Caco-2 (cell line): Measurements from ENCODE around the gene LRRC19. TPM values are rescaled to one million over a fixed set of nuclear protein-coding genes. Genes with fewer than 3 reads are reported as not detected.

Experiments
- BruUV-seq: library from RNA; stranded (reverse); fragments of 400-500 nt; replicated peaks from 2 replicates; lab custom pipeline; 2021; lab: Mats Ljungman, UMichigan
- CTCF ChIA-PET: fragments of 300-600 bp; sonication (Branson Sonifier 250); formaldehyde crosslinking; loops from one replicate; lab custom pipeline; 2022; ENCODE audit warnings: antibody characterized with exemption; lab: Charles Lee
- POLR2A ChIA-PET: fragments of 300-600 bp; sonication (Branson Sonifier 250); formaldehyde crosslinking; loops from one replicate; lab custom pipeline; 2022; ENCODE audit warnings: antibody characterized with exemption; lab: Charles Lee
- DNase-seq, 2 experiments: peaks; one replicate each; pipeline versions ENCODE4 v3.0.0 to v3.0.0-alpha.2; 2020 to 2022
- H3K27me3 ChIP-seq: replicated peaks from 2 replicates; pipeline ENCODE4 v1.6.0; 2011; ENCODE audit warnings: low read length; ENCODE audit not compliant: control insufficient read depth, insufficient read depth
- H3K36me3 ChIP-seq: 2 replicates; pipeline ENCODE4 v1.5.1; 2011; ENCODE audit warnings: low read length; ENCODE audit not compliant: control insufficient read depth, insufficient read depth
- H3K4me1 ChIP-seq: fragments of 250-450 bp; sonication (Bioruptor Pico); 2 replicates; pipeline ENCODE4 v1.5.1; 2020; ENCODE audit warnings: mild to moderate bottlenecking
- H3K4me3 ChIP-seq: 2 replicates; pipeline ENCODE4 v1.5.1; 2011; ENCODE audit warnings: low read depth, mild to moderate bottlenecking, control low read depth, low read length
- H3K9me3 ChIP-seq: fragments of 250-450 bp; sonication (Bioruptor Pico); 2 replicates; pipeline ENCODE4 v1.5.1; 2020; ENCODE audit warnings: mild to moderate bottlenecking, moderate library complexity
- H3K27ac Mint-ChIP-seq: one replicate; pipeline ENCODE4 v1.8.0; 2022; ENCODE audit warnings: mixed read lengths; ENCODE audit not compliant: unreplicated experiment
- H3K27me3 Mint-ChIP-seq: one replicate; pipeline ENCODE4 v1.8.0; 2022; ENCODE audit warnings: mixed read lengths; ENCODE audit not compliant: insufficient read depth, unreplicated experiment
- H3K36me3 Mint-ChIP-seq: one replicate; pipeline ENCODE4 v1.8.0; 2022; ENCODE audit warnings: mild to moderate bottlenecking, mixed read lengths; ENCODE audit not compliant: insufficient read depth, unreplicated experiment
- H3K4me1 Mint-ChIP-seq: one replicate; pipeline ENCODE4 v1.8.0; 2022; ENCODE audit warnings: low read depth, mixed read lengths; ENCODE audit not compliant: unreplicated experiment
- H3K4me3 Mint-ChIP-seq: one replicate; pipeline ENCODE4 v1.8.0; 2022; ENCODE audit warnings: mild to moderate bottlenecking, moderate library complexity, mixed read lengths; ENCODE audit not compliant: unreplicated experiment
- H3K9me3 Mint-ChIP-seq: one replicate; pipeline ENCODE4 v1.8.0; 2022; ENCODE audit warnings: mixed read lengths; ENCODE audit not compliant: unreplicated experiment
- CTCF ChIP-seq, 2 experiments: fragments of 200-600 bp in 1 of 2; IDR thresholded peaks; 1 replicate in 1 of 2; 2 replicates in 1 of 2; pipeline versions ENCODE4 v1.5.1 to v1.8.0; 2011 to 2022; ENCODE audit warnings: antibody characterized with exemption in 1 of 2, control low read depth in 1 of 2, inconsistent platforms in 1 of 2, low read depth in 1 of 2, low read length in 1 of 2, mild to moderate bottlenecking in 1 of 2, moderate library complexity in 1 of 2; ENCODE audit not compliant: insufficient read depth in 1 of 2, severe bottlenecking in 1 of 2, unreplicated experiment in 1 of 2
- intact Hi-C: fragments of 100-400 bp; cut with micrococcal nuclease; formaldehyde crosslinking; loops from one replicate; pipeline ENCODE4 v1.10.0; 2022; ENCODE audit not compliant: unreplicated experiment
- total RNA-seq: library from RNA; stranded (reverse); gene quantifications from 2 replicates; pipeline ENCODE4 v1.2.3, GENCODE V29; 2022

Gene LRRC19
- total RNA-seq, 1 experiment from 2014 or later, result not detected

- BruUV-seq, result no TSS peak
- Histone ChIP-seq H3K27me3 (no peaks in the 10 kb centered on the region), H3K9me3 (no peaks in the 10 kb centered on the region), H3K36me3 (no peaks in the 10 kb centered on the region), H3K4me1 (no peaks in the 10 kb centered on the region), H3K4me3 (no peak overlapping the region)
- peak overlapping the region; percentile 24 for H3K4me3 Mint-ChIP-seq
- no peaks in the 10 kb centered on the region for H3K36me3 Mint-ChIP-seq
- no peaks in the 10 kb centered on the region for H3K4me1 Mint-ChIP-seq
- ChIA-PET CTCF (no interaction called here), POLR2A (no interaction called here)
- no peak overlapping the region for H3K27ac Mint-ChIP-seq
- TF ChIP-seq CTCF (IDR thresholded peaks at IDR 0.05; ENCODE audit: insufficient read depth in 1 of 2, low read depth in 1 of 2, low read length in 1 of 2, severe bottlenecking in 1 of 2, unreplicated experiment in 1 of 2), result no peak
- no peak for DNase-seq
- no peaks in the 10 kb centered on the region for H3K9me3 Mint-ChIP-seq
- intact Hi-C loops, result no loop called here
- no peaks in the 10 kb centered on the region for H3K27me3 Mint-ChIP-seq
Measured at GRCh38 chr9:26954050-26954508, 51.4 kb downstream of the LRRC19 start.

DNA sequence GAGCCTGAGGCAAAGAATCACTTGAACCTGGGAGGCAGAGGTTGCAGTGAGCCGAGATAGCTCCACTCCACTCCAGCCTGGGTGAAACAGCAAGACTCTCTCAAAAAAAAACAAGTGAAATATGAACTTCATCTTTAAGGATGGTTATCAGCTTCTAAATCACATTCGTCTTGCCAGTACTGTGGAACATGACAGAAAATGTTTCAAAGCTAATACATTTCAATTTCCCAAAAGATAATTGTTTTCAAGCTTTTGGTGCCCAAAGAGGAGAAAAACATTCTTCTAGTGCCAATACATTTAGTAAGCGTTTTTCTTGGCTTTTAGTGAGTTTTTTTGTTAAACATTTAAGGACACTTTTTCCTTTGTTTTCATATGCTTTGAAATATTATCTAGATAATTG is 53.7 kb downstream of the LRRC19 start:
- Histone ChIP-seq H3K27me3 (no peaks in the 10 kb centered on the region), H3K9me3 (no peaks in the 10 kb centered on the region), H3K36me3 (no peaks in the 10 kb centered on the region), H3K4me1 (no peaks in the 10 kb centered on the region), H3K4me3 (no peak overlapping the region)
- H3K27me3 Mint-ChIP-seq, result no peaks in the 10 kb centered on the region
- H3K4me3 Mint-ChIP-seq, result no peak overlapping the region
- H3K9me3 Mint-ChIP-seq, result no peaks in the 10 kb centered on the region
- TF ChIP-seq CTCF (IDR thresholded peaks at IDR 0.05; ENCODE audit: insufficient read depth in 1 of 2, low read depth in 1 of 2, low read length in 1 of 2, severe bottlenecking in 1 of 2, unreplicated experiment in 1 of 2), result no peak
- no peaks in the 10 kb centered on the region for H3K4me1 Mint-ChIP-seq
- CTCF ChIA-PET, result no interaction called here
- no peak overlapping the region for H3K27ac Mint-ChIP-seq
- DNase-seq, result no peak
- peaks cover 6% of the 10 kb centered on the region for H3K36me3 Mint-ChIP-seq
- POLR2A ChIA-PET, result no interaction called here
- intact Hi-C loops, result no loop called here
- BruUV-seq, result no TSS peak

DNA sequence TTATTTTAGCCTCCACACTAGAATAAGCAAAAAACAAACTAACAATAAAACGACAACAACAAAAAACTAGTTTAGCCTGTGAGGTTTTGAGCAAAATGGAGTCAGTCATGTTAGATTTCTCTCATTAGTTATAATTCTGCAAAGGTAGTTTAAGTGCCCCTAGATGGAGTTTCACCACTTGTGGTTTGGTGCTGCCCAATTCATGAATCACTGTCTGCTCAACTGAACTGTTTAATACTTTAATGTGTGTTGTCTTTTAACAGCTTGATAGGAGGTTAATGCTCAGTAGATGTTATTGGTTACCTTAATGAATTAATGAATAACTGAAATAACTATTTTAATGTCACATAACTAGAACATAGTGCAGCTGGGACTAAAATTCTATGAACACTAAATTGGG is 55.0 kb downstream of the LRRC19 start:
- H3K27me3 Mint-ChIP-seq, result no peaks in the 10 kb centered on the region
- no peak for DNase-seq
- no peaks in the 10 kb centered on the region for H3K9me3 Mint-ChIP-seq
- no peaks in the 10 kb centered on the region for H3K4me1 ChIP-seq
- ChIA-PET CTCF (no interaction called here), POLR2A (no interaction called here)
- peaks cover 6% of the 10 kb centered on the region for H3K36me3 Mint-ChIP-seq
- H3K4me3 Mint-ChIP-seq, result no peak overlapping the region
- H3K4me1 Mint-ChIP-seq, result peaks cover 5% of the 10 kb centered on the region
- H3K27me3 ChIP-seq, result no peaks in the 10 kb centered on the region
- BruUV-seq, result no TSS peak
- no peak overlapping the region for H3K27ac Mint-ChIP-seq
- H3K9me3 ChIP-seq, result no peaks in the 10 kb centered on the region
- H3K36me3 ChIP-seq, result no peaks in the 10 kb centered on the region
- no peak for TF ChIP-seq CTCF (IDR thresholded peaks at IDR 0.05; ENCODE audit: insufficient read depth in 1 of 2, low read depth in 1 of 2, low read length in 1 of 2, severe bottlenecking in 1 of 2, unreplicated experiment in 1 of 2)
- H3K4me3 ChIP-seq, result no peak overlapping the region
- intact Hi-C loops, result no loop called here
